HG03175 (cell line): ENCODE results near the gene OMP.

Experiments used
- ATAC-seq: cut with Tn5 transposase; IDR thresholded peaks from one replicate; pipeline ENCODE4 v1.9.1; 2021; ENCODE audit warnings: mild to moderate bottlenecking, moderate library complexity; ENCODE audit not compliant: unreplicated experiment

OMP gene

GRCh38 chr11:77136074-77136473 is 33.4 kb downstream of the OMP start:
- no peak for ATAC-seq

GRCh38 chr11:77136784-77137420 is 34.3 kb downstream of the OMP start:
- ATAC-seq: no peak

GRCh38 chr11:77137421-77137820 is 34.8 kb downstream of the OMP start:
- no peak for ATAC-seq

GRCh38 chr11:77138106-77138649 is 35.5 kb downstream of the OMP start:
- ATAC-seq: no peak

GRCh38 chr11:77139201-77139600 is 36.6 kb downstream of the OMP start:
- ATAC-seq: no peak

GRCh38 chr11:77140231-77140851 is 37.7 kb downstream of the OMP start:
- ATAC-seq: no peak

GRCh38 chr11:77141034-77141433 is 38.4 kb downstream of the OMP start:
- no peak for ATAC-seq

GRCh38 chr11:77141475-77141874 is 38.8 kb downstream of the OMP start:
- no peak for ATAC-seq

GRCh38 chr11:77142091-77142975 is 39.7 kb downstream of the OMP start:
- ATAC-seq: no peak

- no peak for ATAC-seq
These were observed 40.9 kb downstream of the OMP start for GRCh38 chr11:77143405-77144020.

GRCh38 chr11:77144196-77144856 is 41.7 kb downstream of the OMP start:
- ATAC-seq: no peak

GRCh38 chr11:77144857-77145428 is 42.3 kb downstream of the OMP start:
- no peak for ATAC-seq

GRCh38 chr11:77146261-77147035 is 43.8 kb downstream of the OMP start:
- no peak for ATAC-seq

GRCh38 chr11:77147036-77147315 is 44.3 kb downstream of the OMP start:
- ATAC-seq: no peak

- no peak for ATAC-seq
These were observed 45.2 kb downstream of the OMP start for GRCh38 chr11:77147668-77148321.

GRCh38 chr11:77148963-77149715 is 46.5 kb downstream of the OMP start:
- no peak for ATAC-seq

GRCh38 chr11:77149716-77150392 is 47.2 kb downstream of the OMP start:
- no peak for ATAC-seq

GRCh38 chr11:77150836-77151235 is 48.2 kb downstream of the OMP start:
- ATAC-seq: no peak
